T-cell (primary cell): ENCODE data around the gene SAP130. TPM values are rescaled to one million over a fixed set of nuclear protein-coding genes. Genes with fewer than 3 reads are reported as not detected.

Source experiments
- ATAC-seq, 4 experiments: fragments of 200-7000 bp in 3 of 4; fragments of 150-1000 bp in 1 of 4; cut with Tn5 transposase; replicated peaks in 1 of 4; 1 replicate in 3 of 4; 2 replicates in 1 of 4; pipeline ENCODE4 v1.10.0; 2021; ENCODE audit warnings: moderate library complexity in 3 of 4, mild to moderate bottlenecking in 2 of 4, moderate number of reproducible peaks in 1 of 4
- CTCF ChIA-PET, 2 donors: fragments of 300-600 bp; sonication (Branson Sonifier 250); formaldehyde crosslinking; loops; one replicate each; lab custom pipeline; 2022; ENCODE audit warnings: antibody characterized with exemption in 2 of 2; lab: Charles Lee
- POLR2A ChIA-PET, 2 donors: fragments of 300-600 bp; sonication (Branson Sonifier 250); formaldehyde crosslinking; loops; one replicate each; lab custom pipeline; 2022; ENCODE audit warnings: antibody characterized with exemption in 2 of 2; lab: Charles Lee
- DNase-seq, 35 experiments: peaks; one replicate each; pipeline versions ENCODE4 v3.0.0 to v3.0.0-alpha.2; 2013 to 2023
- H3K27ac ChIP-seq: one replicate; pipeline ENCODE4 v1.5.1; 2013; ENCODE audit warnings: low read length
- H3K27me3 ChIP-seq, 2 experiments: replicated peaks in 1 of 2; 1 replicate in 1 of 2; 2 replicates in 1 of 2; pipeline versions ENCODE4 v1.6.1 to v1.7.0; 2013; ENCODE audit warnings: low read length in 1 of 2, mixed read lengths in 1 of 2; ENCODE audit not compliant: control insufficient read depth in 2 of 2, insufficient read depth in 2 of 2; ENCODE audit errors: extremely low read depth in 1 of 2
- H3K36me3 ChIP-seq, 2 donors: 1 replicate in 1 of 2; 2 replicates in 1 of 2; pipeline versions ENCODE4 v1.6.1 to v1.7.0; 2013; ENCODE audit warnings: low read length in 1 of 2; ENCODE audit not compliant: control insufficient read depth in 2 of 2, insufficient read depth in 1 of 2; ENCODE audit errors: extremely low read depth in 1 of 2
- H3K4me1 ChIP-seq, 2 experiments: 1 replicate in 1 of 2; 2 replicates in 1 of 2; pipeline versions ENCODE4 v1.6.1 to v1.7.0; 2013; ENCODE audit warnings: low read length in 2 of 2, mixed read lengths in 1 of 2; ENCODE audit not compliant: insufficient read depth in 2 of 2, control insufficient read depth in 1 of 2; ENCODE audit errors: extremely low read depth in 1 of 2
- H3K4me3 ChIP-seq, 2 donors: 1 replicate in 1 of 2; 2 replicates in 1 of 2; pipeline versions ENCODE4 v1.5.1 to v1.7.0; 2013; ENCODE audit warnings: mild to moderate bottlenecking in 2 of 2, low read length in 1 of 2, moderate library complexity in 1 of 2; ENCODE audit not compliant: control insufficient read depth in 1 of 2; ENCODE audit errors: extremely low read depth in 1 of 2
- H3K9me3 ChIP-seq: 2 replicates; pipeline ENCODE4 v1.7.0; 2013
- H3K27ac Mint-ChIP-seq, 2 donors: one replicate each; pipeline ENCODE4 v1.8.0; 2020 to 2021; ENCODE audit warnings: mild to moderate bottlenecking in 2 of 2, mixed read lengths in 2 of 2
- H3K27me3 Mint-ChIP-seq, 2 donors: one replicate each; pipeline ENCODE4 v1.8.0; 2021 to 2022; ENCODE audit warnings: mixed read lengths in 2 of 2
- H3K36me3 Mint-ChIP-seq: one replicate; pipeline ENCODE4 v1.8.0; 2021; ENCODE audit warnings: mixed read lengths
- H3K4me1 Mint-ChIP-seq, 3 donors: one replicate each; pipeline ENCODE4 v1.8.0; 2020 to 2022; ENCODE audit warnings: mixed read lengths in 3 of 3, mild to moderate bottlenecking in 1 of 3
- H3K4me3 Mint-ChIP-seq, 3 donors: one replicate each; pipeline ENCODE4 v1.8.0; 2020 to 2022; ENCODE audit warnings: mild to moderate bottlenecking in 3 of 3, mixed read lengths in 3 of 3, moderate library complexity in 3 of 3
- H3K9me3 Mint-ChIP-seq, 3 donors: one replicate each; pipeline ENCODE4 v1.8.0; 2020 to 2022; ENCODE audit warnings: mixed read lengths in 3 of 3
- WGBS: methylation state at CpG from one replicate; pipeline ENCODE4 v1.1.5; 2013; ENCODE audit warnings: missing lambda C conversion rate; ENCODE audit not compliant: insufficient coverage; 5-methylcytosine and 5-hydroxymethylcytosine counted together
- total RNA-seq, 35 experiments: library from RNA in 6 of 35; stranded (reverse) in 6 of 35; fragments of 120-200 nt in 1 of 35; gene quantifications; one replicate each; pipeline versions ENCODE4 v1.2.1 to v1.2.4 and lab custom pipeline; 2013 to 2026

SAP130 gene
- total RNA-seq, 5 donors from 2014 or later (not counting 1 experiment from before 2014, with no cell fraction given) = 25.3 to 31.2 (median 29.2) TPM

GRCh38 chr2:128028668-128029054, 802 bp upstream of the SAP130 start:
- CTCF ChIA-PET = interaction anchor here (0.6 to 2.1 kb wide), 4 partner anchors 13 to 179 kb away, joined by 3 to 6 read pairs (median 4); partner anchors contain the start of gene UGGT1 (in 1 of the 2)
- Histone ChIP-seq H3K27me3 (peaks cover 0 to under 1% of the 10 kb centered on the region in 2 experiments), H3K9me3 (no peaks in the 10 kb centered on the region), H3K4me1 (peaks cover 11 to 12% of the 10 kb centered on the region in 2 experiments), H3K27ac (peak overlapping the region; percentile 70), H3K36me3 (peaks cover 0 to 6% of the 10 kb centered on the region in 2 donors), H3K4me3 (peak overlapping the region; percentile 70)
- no peak for ATAC-seq
- peak in 1 of 35 experiments; percentile 18 for DNase-seq
- Mint-ChIP-seq H3K9me3 (peaks cover 0 to 4% (median 0%) of the 10 kb centered on the region in 3 donors), H3K36me3 (no peaks in the 10 kb centered on the region), H3K4me3 (peak overlapping the region; percentile 80 to 96 (median 87)), H3K27ac (peak overlapping the region; percentile 83 to 87), H3K4me1 (peaks cover 25 to 27% (median 27%) of the 10 kb centered on the region in 3 donors), H3K27me3 (peaks cover 0 to 3% of the 10 kb centered on the region in 2 donors)
- POLR2A ChIA-PET = interaction anchor here (0.6 kb wide), 3 partner anchors 63 to 144 kb away, joined by 3 to 8 read pairs (median 3); no protein-coding TSS in a partner anchor
- 0% methylated on average over 1 of the region's 1 CpG for WGBS

DNA sequence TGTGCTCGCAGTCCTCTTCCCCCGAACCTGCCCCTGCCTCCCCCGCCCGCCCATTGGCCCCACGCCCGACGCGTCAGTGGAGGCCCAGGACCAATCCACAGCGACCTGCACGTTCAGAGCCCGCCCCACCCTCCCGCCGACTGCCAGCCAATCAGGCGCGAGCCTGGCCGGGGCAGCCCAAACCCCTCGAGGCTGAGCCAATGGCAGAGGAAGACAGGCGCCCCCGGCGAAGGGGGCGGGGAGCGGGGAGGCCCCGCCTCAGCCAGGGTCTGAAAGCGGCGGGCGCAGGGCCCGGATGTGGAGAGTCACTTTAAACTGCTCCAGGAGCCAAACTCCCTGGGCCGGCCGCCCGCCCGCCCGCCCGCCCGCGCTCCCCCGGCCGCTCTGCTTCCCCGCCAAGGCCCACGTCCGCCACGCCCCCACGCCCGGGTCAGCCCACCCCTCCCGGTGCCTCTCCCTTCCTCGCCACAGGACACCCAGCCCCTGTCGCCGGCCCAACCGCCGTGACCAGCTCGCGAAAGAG, 520 bp downstream of the SAP130 start:
- CTCF ChIA-PET = interaction anchor here in 1 of 2 donors (1.2 to 2.1 kb wide), 2 partner anchors 12 to 64 kb away, joined by 3 to 6 read pairs; partner anchors contain the start of gene UGGT1
- H3K36me3 ChIP-seq = peaks cover 0 to 10% of the 10 kb centered on the region in 2 donors
- peak overlapping the region; percentile 57 to 70 for H3K4me3 ChIP-seq
- H3K9me3 Mint-ChIP-seq = no peaks in the 10 kb centered on the region
- no peaks in the 10 kb centered on the region for H3K27me3 Mint-ChIP-seq
- DNase-seq (peak; percentile 95 to 100 (median 99)), ATAC-seq (peak; percentile 82 to 86 (median 82))
- peak overlapping the region; percentile 80 to 98 (median 96) for H3K4me3 Mint-ChIP-seq
- H3K4me1 ChIP-seq = peaks cover 11 to 12% of the 10 kb centered on the region in 2 experiments
- H3K36me3 Mint-ChIP-seq = no peaks in the 10 kb centered on the region
- peaks cover 25 to 27% (median 27%) of the 10 kb centered on the region in 3 donors for H3K4me1 Mint-ChIP-seq
- 0% methylated on average over 27 of the region's 51 CpGs for WGBS
- peak overlapping the region; percentile 76 for H3K27ac ChIP-seq
- no peaks in the 10 kb centered on the region for H3K9me3 ChIP-seq
- H3K27ac Mint-ChIP-seq = peak overlapping the region in 1 of 2 donors; percentile 88
- POLR2A ChIA-PET = interaction anchor here in 1 of 2 donors (0.6 to 0.7 kb wide), 2 partner anchors 168 to 501 kb away, joined by 3 read pairs; no protein-coding TSS in a partner anchor
- no peaks in the 10 kb centered on the region for H3K27me3 ChIP-seq

- under 1% methylated on average over 48 of the region's 57 CpGs for WGBS
- H3K36me3 Mint-ChIP-seq = peaks cover 5% of the 10 kb centered on the region
- peak overlapping the region; percentile 94 to 98 (median 96) for H3K4me3 Mint-ChIP-seq
- peaks cover 30 to 31% (median 31%) of the 10 kb centered on the region in 3 donors for H3K4me1 Mint-ChIP-seq
- peak in 1 of 4 experiments; percentile 0 for ATAC-seq
- Histone ChIP-seq H3K4me3 (peak overlapping the region; percentile 57 to 81), H3K36me3 (peaks cover 0 to 11% of the 10 kb centered on the region in 2 donors), H3K27ac (no peak overlapping the region), H3K9me3 (no peaks in the 10 kb centered on the region), H3K4me1 (peaks cover 11 to 12% of the 10 kb centered on the region in 2 experiments), H3K27me3 (no peaks in the 10 kb centered on the region)
- CTCF ChIA-PET = no interaction called here
- H3K27me3 Mint-ChIP-seq = no peaks in the 10 kb centered on the region
- POLR2A ChIA-PET = interaction anchor here in 1 of 2 donors (0.5 kb wide), 1 partner anchor 240 kb away, joined by 4 read pairs; no protein-coding TSS in a partner anchor
- H3K27ac Mint-ChIP-seq = peak overlapping the region; percentile 85 to 89
- peak in 2 of 35 experiments; percentile 4 to 18 for DNase-seq
- no peaks in the 10 kb centered on the region for H3K9me3 Mint-ChIP-seq
Measured at GRCh38 chr2:128026448-128027277, 1.2 kb downstream of the SAP130 start.

- H3K9me3 ChIP-seq = no peaks in the 10 kb centered on the region
- no peak overlapping the region for H3K27ac Mint-ChIP-seq
- no peak overlapping the region for H3K4me3 ChIP-seq
- H3K27ac ChIP-seq = no peak overlapping the region
- ChIA-PET CTCF (interaction anchor here in 1 of 2 donors (0.7 kb wide), 1 partner anchor 8 kb away, joined by 3 read pairs; no protein-coding TSS in a partner anchor), POLR2A (interaction anchor here (0.6 kb wide), 4 partner anchors 16 to 147 kb away, joined by 3 to 4 read pairs (median 3); no protein-coding TSS in a partner anchor)
- ATAC-seq (no peak), DNase-seq (no peak)
- H3K27me3 ChIP-seq = no peaks in the 10 kb centered on the region
- no peaks in the 10 kb centered on the region for H3K27me3 Mint-ChIP-seq
- H3K4me3 Mint-ChIP-seq = no peak overlapping the region
- H3K4me1 Mint-ChIP-seq = peaks cover 32% of the 10 kb centered on the region in 3 donors
- WGBS = no CpG with 5 or more reads among the region's 4 CpGs
- H3K4me1 ChIP-seq = peaks cover 11 to 12% of the 10 kb centered on the region in 2 experiments
- H3K36me3 ChIP-seq = peaks cover 0 to 16% of the 10 kb centered on the region in 2 donors
- no peaks in the 10 kb centered on the region for H3K9me3 Mint-ChIP-seq
- peaks cover 10% of the 10 kb centered on the region for H3K36me3 Mint-ChIP-seq
Measured at GRCh38 chr2:128024816-128025215, 3.0 kb downstream of the SAP130 start.

- 86% methylated on average over 5 of the region's 8 CpGs for WGBS
- Histone ChIP-seq H3K9me3 (no peaks in the 10 kb centered on the region), H3K27me3 (no peaks in the 10 kb centered on the region), H3K27ac (no peak overlapping the region), H3K4me1 (no peaks in the 10 kb centered on the region), H3K36me3 (peaks cover 10 to 65% of the 10 kb centered on the region in 2 donors), H3K4me3 (no peak overlapping the region)
- Mint-ChIP-seq H3K4me3 (no peak overlapping the region), H3K4me1 (peaks cover 5 to 7% (median 5%) of the 10 kb centered on the region in 3 donors), H3K36me3 (peaks cover 45% of the 10 kb centered on the region), H3K27me3 (no peaks in the 10 kb centered on the region), H3K27ac (no peak overlapping the region), H3K9me3 (no peaks in the 10 kb centered on the region)
- POLR2A ChIA-PET = interaction anchor here in 1 of 2 donors (1.4 kb wide), 1 partner anchor 73 kb away, joined by 3 read pairs; no protein-coding TSS in a partner anchor
- no peak for ATAC-seq
- CTCF ChIA-PET = interaction anchor here in 1 of 2 donors (0.7 kb wide), 2 partner anchors 22 to 69 kb away, joined by 3 to 4 read pairs; no protein-coding TSS in a partner anchor
- DNase-seq = no peak
Measured at GRCh38 chr2:128017561-128017960, 10.3 kb downstream of the SAP130 start.
